K562 (cell line): Measurements from ENCODE around the gene A1BG. TPM values are rescaled to one million over a fixed set of nuclear protein-coding genes. Genes with fewer than 3 reads are reported as not detected.
A peak's percentile ranks its signal among the peaks of the same experiment; 100 is the strongest.

Source experiments
- CHCHD3 ChIP-seq: fragments of 250-450 bp; sonication (Bioruptor Pico); IDR thresholded peaks from 2 replicates; pipeline ENCODE4 v2.1.2; 2022; ENCODE audit warnings: mild to moderate bottlenecking
- CREBBP ChIP-seq: IDR thresholded peaks from one replicate; pipeline ENCODE4 v1.6.1; 2012; ENCODE audit warnings: low read depth, mild to moderate bottlenecking, control low read depth, inconsistent platforms, low read length
- FIP1L1 ChIP-seq: fragments of 200-400 bp; formaldehyde crosslinking; IDR thresholded peaks from 2 replicates; pipeline ENCODE4 v1.6.1; 2018; ENCODE audit warnings: mild to moderate bottlenecking, low read depth, low read length; ENCODE audit not compliant: poor library complexity, severe bottlenecking
- GMEB1 ChIP-seq: fragments of 250-450 bp; sonication (Bioruptor Pico); IDR thresholded peaks from 2 replicates; pipeline ENCODE4 v1.4.0; 2020; ENCODE audit warnings: mild to moderate bottlenecking
- JUN ChIP-seq, 2 experiments: sonication (generic) in 1 of 2; formaldehyde crosslinking in 1 of 2; IDR thresholded peaks; 2 replicates each; pipeline versions ENCODE4 v1.6.1 to v1.8.0; 2012 to 2022; ENCODE audit warnings: borderline replicate concordance in 2 of 2, mild to moderate bottlenecking in 2 of 2, improper control_type of control experiment in 1 of 2, low read depth in 1 of 2, low read length in 1 of 2, missing genetic modification reagents in 1 of 2
- L3MBTL2 ChIP-seq: fragments of 450-650 bp; IDR thresholded peaks from 2 replicates; pipeline ENCODE4 v1.6.1; 2016; ENCODE audit warnings: mild to moderate bottlenecking, moderate library complexity
- NCOA6 ChIP-seq: fragments of 450-650 bp; IDR thresholded peaks from 2 replicates; pipeline ENCODE4 v1.6.1; 2017; ENCODE audit warnings: mild to moderate bottlenecking
- NFIX ChIP-seq: fragments of 250-450 bp; sonication (Bioruptor Pico); IDR thresholded peaks from 2 replicates; pipeline ENCODE4 v1.4.0; 2020; ENCODE audit warnings: low read depth, mild to moderate bottlenecking, moderate library complexity
- NFXL1 ChIP-seq: fragments of 450-650 bp; formaldehyde crosslinking; IDR thresholded peaks from 2 replicates; pipeline ENCODE4 v1.4.0; 2021; ENCODE audit warnings: mild to moderate bottlenecking
- RBM17 ChIP-seq: fragments of 200-400 bp; formaldehyde crosslinking; IDR thresholded peaks from 2 replicates; pipeline ENCODE4 v1.6.1; 2017; ENCODE audit warnings: low read depth, mild to moderate bottlenecking, low read length, borderline replicate concordance
- ZFX ChIP-seq: sonication (generic); formaldehyde crosslinking; IDR thresholded peaks from 2 replicates; pipeline ENCODE4 v1.8.0; 2022; ENCODE audit warnings: mild to moderate bottlenecking, missing genetic modification reagents, moderate library complexity
- ZNF217 ChIP-seq: sonication (generic); formaldehyde crosslinking; IDR thresholded peaks from 2 replicates; pipeline ENCODE4 v1.8.0; 2022; ENCODE audit warnings: mild to moderate bottlenecking, missing genetic modification reagents
- ZNF699 ChIP-seq: fragments of 250-450 bp; sonication (Bioruptor Pico); IDR thresholded peaks from 2 replicates; pipeline ENCODE4 v1.8.0; 2021; ENCODE audit warnings: mild to moderate bottlenecking, moderate library complexity; ENCODE audit not compliant: insufficient replicate concordance
- polyA plus RNA-seq, 8 experiments: library from polyadenylated mRNA; depleted of rRNA in 4 of 8; stranded (reverse) in 5 of 8; unstranded in 3 of 8; fragments of >200 nt; fragmentation: Nextera tagmentation in 2 of 8; fragmentation: Illumina TruSeq in 1 of 8; extraction: Ambion mirVana in 2 of 8; extraction: Trizol in 1 of 8; gene quantifications; 2 replicates each; pipeline versions ENCODE4 v1.2.1 to v1.2.3, GENCODE V29; 2011 to 2014; ENCODE audit warnings: inconsistent platforms in 1 of 8, missing spikeins in 1 of 8
- total RNA-seq, 7 experiments: library from RNA; depleted of rRNA in 6 of 7; stranded (reverse); fragments of >200 nt in 6 of 7; fragmentation: Illumina TruSeq in 2 of 7; extraction: Trizol in 2 of 7; gene quantifications; 2 replicates each; pipeline versions ENCODE4 v1.2.1 to v1.2.3, GENCODE V29; 2011 to 2021; ENCODE audit warnings: low replicate concordance in 1 of 7
- TF ChIP-seq, protein P1 (sequence below): sonication (generic); formaldehyde crosslinking; IDR thresholded peaks from 2 replicates; pipeline ENCODE4 v1.8.0; 2023; ENCODE audit warnings: missing genetic modification reagents, mild to moderate bottlenecking, borderline replicate concordance
- TF ChIP-seq, protein P2 (sequence below), 3 experiments: fragments of 200-800 bp in 1 of 3; fragments of 250-450 bp in 1 of 3; fragments of 450-650 bp in 1 of 3; sonication (Bioruptor Pico) in 1 of 3; sonication (Bioruptor generic) in 1 of 3; formaldehyde crosslinking in 1 of 3; IDR thresholded peaks; 2 replicates each; pipeline versions ENCODE4 v1.6.1 to v1.8.0; 2016 to 2022; ENCODE audit warnings: mild to moderate bottlenecking in 2 of 3, missing genetic modification characterization in 2 of 3, missing compliant biosample characterization in 1 of 3, moderate library complexity in 1 of 3

A1BG gene
- total and polyA plus RNA-seq, 9 of the 15 experiments (the other 6 are each of a cell fraction or from before 2014, with no cell fraction given) = 0.10 to 19.8 (median 2.6) TPM

- TF ChIP-seq, protein P1, sequence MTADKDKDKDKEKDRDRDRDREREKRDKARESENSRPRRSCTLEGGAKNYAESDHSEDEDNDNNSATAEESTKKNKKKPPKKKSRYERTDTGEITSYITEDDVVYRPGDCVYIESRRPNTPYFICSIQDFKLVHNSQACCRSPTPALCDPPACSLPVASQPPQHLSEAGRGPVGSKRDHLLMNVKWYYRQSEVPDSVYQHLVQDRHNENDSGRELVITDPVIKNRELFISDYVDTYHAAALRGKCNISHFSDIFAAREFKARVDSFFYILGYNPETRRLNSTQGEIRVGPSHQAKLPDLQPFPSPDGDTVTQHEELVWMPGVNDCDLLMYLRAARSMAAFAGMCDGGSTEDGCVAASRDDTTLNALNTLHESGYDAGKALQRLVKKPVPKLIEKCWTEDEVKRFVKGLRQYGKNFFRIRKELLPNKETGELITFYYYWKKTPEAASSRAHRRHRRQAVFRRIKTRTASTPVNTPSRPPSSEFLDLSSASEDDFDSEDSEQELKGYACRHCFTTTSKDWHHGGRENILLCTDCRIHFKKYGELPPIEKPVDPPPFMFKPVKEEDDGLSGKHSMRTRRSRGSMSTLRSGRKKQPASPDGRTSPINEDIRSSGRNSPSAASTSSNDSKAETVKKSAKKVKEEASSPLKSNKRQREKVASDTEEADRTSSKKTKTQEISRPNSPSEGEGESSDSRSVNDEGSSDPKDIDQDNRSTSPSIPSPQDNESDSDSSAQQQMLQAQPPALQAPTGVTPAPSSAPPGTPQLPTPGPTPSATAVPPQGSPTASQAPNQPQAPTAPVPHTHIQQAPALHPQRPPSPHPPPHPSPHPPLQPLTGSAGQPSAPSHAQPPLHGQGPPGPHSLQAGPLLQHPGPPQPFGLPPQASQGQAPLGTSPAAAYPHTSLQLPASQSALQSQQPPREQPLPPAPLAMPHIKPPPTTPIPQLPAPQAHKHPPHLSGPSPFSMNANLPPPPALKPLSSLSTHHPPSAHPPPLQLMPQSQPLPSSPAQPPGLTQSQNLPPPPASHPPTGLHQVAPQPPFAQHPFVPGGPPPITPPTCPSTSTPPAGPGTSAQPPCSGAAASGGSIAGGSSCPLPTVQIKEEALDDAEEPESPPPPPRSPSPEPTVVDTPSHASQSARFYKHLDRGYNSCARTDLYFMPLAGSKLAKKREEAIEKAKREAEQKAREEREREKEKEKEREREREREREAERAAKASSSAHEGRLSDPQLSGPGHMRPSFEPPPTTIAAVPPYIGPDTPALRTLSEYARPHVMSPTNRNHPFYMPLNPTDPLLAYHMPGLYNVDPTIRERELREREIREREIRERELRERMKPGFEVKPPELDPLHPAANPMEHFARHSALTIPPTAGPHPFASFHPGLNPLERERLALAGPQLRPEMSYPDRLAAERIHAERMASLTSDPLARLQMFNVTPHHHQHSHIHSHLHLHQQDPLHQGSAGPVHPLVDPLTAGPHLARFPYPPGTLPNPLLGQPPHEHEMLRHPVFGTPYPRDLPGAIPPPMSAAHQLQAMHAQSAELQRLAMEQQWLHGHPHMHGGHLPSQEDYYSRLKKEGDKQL (CRISPR knock-in tag) = no peak
- TF ChIP-seq CREBBP (no peak), NCOA6 (no peak), JUN (IDR thresholded peaks at IDR 0.05; ENCODE audit: borderline replicate concordance, low read depth, low read length) (0 out of 2 replicates have a peak, but pooled peaks have one; percentile 21), JUN (CRISPR knock-in tag; IDR thresholded peaks at IDR 0.05; ENCODE audit: borderline replicate concordance) (no peak), FIP1L1 (peak; percentile 72), RBM17 (no peak), ZNF699 (CRISPR knock-in tag) (no peak), NFXL1 (CRISPR knock-in tag) (no peak), NFIX (CRISPR knock-in tag) (no peak), L3MBTL2 (peak; percentile 98), ZFX (CRISPR knock-in tag) (peak; percentile 25; the same call in 1 of the 2 replicates), ZNF217 (no peak), GMEB1 (CRISPR knock-in tag) (peak; percentile 85), CHCHD3 (0 out of 2 replicates have a peak, but pooled peaks have one; percentile 73)
- TF ChIP-seq, protein P2, sequence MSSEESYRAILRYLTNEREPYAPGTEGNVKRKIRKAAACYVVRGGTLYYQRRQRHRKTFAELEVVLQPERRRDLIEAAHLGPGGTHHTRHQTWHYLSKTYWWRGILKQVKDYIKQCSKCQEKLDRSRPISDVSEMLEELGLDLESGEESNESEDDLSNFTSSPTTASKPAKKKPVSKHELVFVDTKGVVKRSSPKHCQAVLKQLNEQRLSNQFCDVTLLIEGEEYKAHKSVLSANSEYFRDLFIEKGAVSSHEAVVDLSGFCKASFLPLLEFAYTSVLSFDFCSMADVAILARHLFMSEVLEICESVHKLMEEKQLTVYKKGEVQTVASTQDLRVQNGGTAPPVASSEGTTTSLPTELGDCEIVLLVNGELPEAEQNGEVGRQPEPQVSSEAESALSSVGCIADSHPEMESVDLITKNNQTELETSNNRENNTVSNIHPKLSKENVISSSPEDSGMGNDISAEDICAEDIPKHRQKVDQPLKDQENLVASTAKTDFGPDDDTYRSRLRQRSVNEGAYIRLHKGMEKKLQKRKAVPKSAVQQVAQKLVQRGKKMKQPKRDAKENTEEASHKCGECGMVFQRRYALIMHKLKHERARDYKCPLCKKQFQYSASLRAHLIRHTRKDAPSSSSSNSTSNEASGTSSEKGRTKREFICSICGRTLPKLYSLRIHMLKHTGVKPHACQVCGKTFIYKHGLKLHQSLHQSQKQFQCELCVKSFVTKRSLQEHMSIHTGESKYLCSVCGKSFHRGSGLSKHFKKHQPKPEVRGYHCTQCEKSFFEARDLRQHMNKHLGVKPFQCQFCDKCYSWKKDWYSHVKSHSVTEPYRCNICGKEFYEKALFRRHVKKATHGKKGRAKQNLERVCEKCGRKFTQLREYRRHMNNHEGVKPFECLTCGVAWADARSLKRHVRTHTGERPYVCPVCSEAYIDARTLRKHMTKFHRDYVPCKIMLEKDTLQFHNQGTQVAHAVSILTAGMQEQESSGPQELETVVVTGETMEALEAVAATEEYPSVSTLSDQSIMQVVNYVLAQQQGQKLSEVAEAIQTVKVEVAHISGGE (CRISPR knock-in tag; IDR thresholded peaks at IDR 0.05) = peak in 1 of 3 experiments; percentile 44; a peak in 1 of 6 replicates
Measured at GRCh38 chr19:58400916-58401839, 47.9 kb upstream of the A1BG start (continued).
